Measurements from ENCODE around the gene RFFL. TPM values are rescaled to one million over a fixed set of nuclear protein-coding genes. Genes with fewer than 3 reads are reported as not detected.
A peak's percentile ranks its signal among the peaks of the same experiment; 100 is the strongest.
"Not testable (repeated sequence)": the region's sequence is repeated elsewhere in the genome, so short reads cannot be mapped to it uniquely, and the experiment has no call there.

Gene RFFL
- total RNA-seq, 1 experiment from 2014 or later: 8.2 TPM

DNA sequence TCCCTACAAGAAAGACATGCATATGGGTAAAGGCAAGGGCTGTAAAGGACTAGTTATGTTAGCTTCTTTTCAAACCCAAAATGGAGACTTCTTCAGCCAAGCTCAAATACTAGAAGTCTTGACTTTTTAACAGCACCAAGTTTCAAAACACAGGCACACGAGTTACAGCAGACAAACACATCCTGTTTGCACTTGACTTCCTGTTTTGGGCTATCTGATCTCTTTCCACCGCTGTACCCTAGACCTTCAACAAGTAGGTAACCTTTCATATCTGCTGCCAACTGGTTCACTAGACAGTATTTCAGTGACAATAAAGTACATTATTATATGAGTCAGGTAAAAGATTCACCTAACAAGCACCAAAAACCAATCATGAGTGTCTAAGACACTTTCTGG, 12.3 kb downstream of the RFFL start:
- H3K4me1 ChIP-seq (replicated peaks): peaks cover 23% of the 10 kb centered on the region
- no peaks in the 10 kb centered on the region for H3K9me3 ChIP-seq (replicated peaks)
- no peaks in the 10 kb centered on the region for H3K27me3 ChIP-seq (replicated peaks)
- no peak overlapping the region for H3K4me3 ChIP-seq
- no peak overlapping the region for H3K27ac ChIP-seq
- H3K36me3 ChIP-seq: peaks cover 6% of the 10 kb centered on the region; the same call in 1 of the 2 replicates
- DNase-seq (ENCODE audit: low read depth in 1 of 2, low spot score in 2 of 2): no peak

- Histone ChIP-seq H3K27me3 (replicated peaks) (no peaks in the 10 kb centered on the region), H3K4me3 (no peak overlapping the region), H3K27ac (no peak overlapping the region), H3K4me1 (replicated peaks) (peaks cover 23% of the 10 kb centered on the region), H3K9me3 (replicated peaks) (no peaks in the 10 kb centered on the region), H3K36me3 (peaks cover 6% of the 10 kb centered on the region; the same call in 1 of the 2 replicates)
- no peak for DNase-seq (ENCODE audit: low read depth in 1 of 2, low spot score in 2 of 2)
Observed at GRCh38 chr17:35050170-35050569, 13.3 kb downstream of the RFFL start.

DNA sequence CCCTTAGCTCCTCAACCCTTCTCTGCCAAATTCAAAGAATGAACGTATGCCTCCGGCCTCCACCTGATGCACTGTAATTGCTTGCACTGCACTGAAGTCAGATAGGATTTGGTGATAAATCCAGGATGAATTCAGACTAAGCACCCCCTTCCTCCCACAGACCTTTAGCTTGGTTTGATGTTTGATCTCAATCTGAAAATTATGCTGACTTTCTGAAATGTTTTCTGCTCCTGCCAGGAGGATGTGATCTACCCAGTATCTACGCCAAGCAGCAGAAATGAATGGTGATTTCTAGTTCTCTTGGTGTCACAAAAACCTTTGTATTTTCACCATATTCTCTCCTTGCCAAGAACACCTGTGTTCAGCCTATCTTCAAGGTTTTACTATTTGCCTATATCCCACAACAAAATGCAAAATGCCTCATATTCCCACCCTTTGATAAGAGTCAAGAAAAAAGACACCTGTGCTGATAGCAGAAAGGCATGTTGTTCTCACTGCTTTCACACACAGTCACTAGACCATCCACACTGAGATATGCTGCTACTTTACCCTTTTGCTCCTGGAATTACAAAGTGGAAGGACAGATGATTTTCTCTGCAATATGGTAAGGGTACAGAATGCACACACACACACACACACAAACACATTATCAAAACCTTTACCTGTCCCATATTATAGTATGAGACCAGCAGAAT, 14.7 kb downstream of the RFFL start:
- Histone ChIP-seq H3K4me1 (replicated peaks) (peaks cover 23% of the 10 kb centered on the region), H3K4me3 (no peak overlapping the region), H3K27ac (no peak overlapping the region), H3K36me3 (peaks cover 6% of the 10 kb centered on the region; the same call in 1 of the 2 replicates), H3K27me3 (replicated peaks) (no peaks in the 10 kb centered on the region), H3K9me3 (replicated peaks) (no peaks in the 10 kb centered on the region)
- DNase-seq (ENCODE audit: low read depth in 1 of 2, low spot score in 2 of 2): no peak

DNA sequence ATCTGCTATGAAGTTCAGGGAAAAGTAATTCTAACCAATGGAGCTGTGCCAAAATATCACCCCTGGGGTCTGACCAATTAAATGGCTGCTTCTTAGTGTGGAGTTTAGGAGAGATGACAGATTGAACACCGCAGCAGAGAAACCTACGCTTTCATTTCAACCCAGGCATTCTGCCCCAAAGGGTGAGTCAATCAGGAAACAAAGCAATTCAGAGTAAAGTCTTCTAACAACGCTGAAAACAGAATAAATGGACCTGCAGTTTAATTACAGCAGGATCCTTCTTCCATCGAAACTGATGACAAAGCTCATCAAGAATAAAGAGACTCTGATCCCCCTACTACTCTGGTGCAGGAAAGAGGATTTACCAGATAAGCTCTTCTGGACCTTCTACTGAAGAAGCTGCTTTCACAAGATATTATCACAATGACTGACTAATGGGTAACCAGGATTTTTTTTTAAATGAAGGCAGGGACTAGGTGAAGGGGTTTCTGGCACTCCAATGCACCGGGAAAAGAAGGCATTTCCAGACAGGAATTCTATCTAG, 16.7 kb downstream of the RFFL start:
- Histone ChIP-seq H3K27me3 (replicated peaks) (no peaks in the 10 kb centered on the region), H3K4me3 (no peak overlapping the region), H3K4me1 (replicated peaks) (peaks cover 12% of the 10 kb centered on the region), H3K9me3 (replicated peaks) (no peaks in the 10 kb centered on the region), H3K36me3 (peaks cover 6% of the 10 kb centered on the region; the same call in 1 of the 2 replicates), H3K27ac (no peak overlapping the region)
- no peak for DNase-seq (ENCODE audit: low read depth in 1 of 2, low spot score in 2 of 2)

DNA sequence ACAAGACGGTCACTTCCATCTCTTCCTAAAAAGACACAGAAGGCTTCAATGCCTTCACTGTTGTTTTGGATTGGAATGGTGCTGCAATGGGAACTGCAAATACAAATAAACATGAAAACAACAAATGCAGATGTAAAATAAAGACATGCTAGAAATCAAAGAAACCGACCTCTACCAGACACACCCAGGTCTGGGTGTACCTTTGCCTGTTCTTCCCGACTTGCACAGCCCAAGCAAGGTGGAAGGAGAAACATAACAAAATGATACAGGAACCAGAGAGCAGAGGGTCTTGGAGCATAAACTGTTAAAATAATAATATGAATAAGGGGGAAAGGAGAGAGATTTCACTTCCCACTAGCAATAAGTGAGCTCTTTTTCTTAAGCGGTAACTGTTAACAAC, 17.3 kb downstream of the RFFL start:
- H3K27ac ChIP-seq: no peak overlapping the region
- no peaks in the 10 kb centered on the region for H3K27me3 ChIP-seq (replicated peaks)
- H3K4me1 ChIP-seq (replicated peaks): peaks cover 6% of the 10 kb centered on the region; the same call in 1 of the 2 replicates

DNA sequence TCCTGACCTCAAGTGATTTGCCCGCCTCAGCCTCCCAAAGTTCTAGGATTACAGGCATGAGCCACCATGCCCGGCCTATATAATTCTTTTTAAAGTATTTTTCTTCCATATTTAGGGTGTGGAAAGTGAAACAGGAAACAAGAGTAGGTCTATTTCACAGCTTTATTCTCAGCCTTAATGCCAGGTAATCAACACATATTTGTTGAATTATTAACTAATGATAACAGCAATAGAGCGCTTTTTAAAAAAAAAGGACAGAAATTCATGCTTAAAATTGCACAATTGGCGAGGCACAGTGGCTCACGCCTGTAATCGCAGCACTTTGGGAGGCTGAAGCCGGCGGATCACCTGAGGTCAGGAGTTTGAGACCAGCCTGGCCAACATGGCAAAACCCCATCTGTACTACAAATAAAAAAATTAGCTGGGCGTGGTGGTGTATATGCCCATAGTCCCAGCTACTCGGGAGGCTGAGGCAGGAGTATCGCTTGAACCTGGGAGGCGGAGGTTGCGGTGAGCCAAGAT, 18.0 kb downstream of the RFFL start:
- not testable (repeated sequence) for H3K9me3 ChIP-seq (replicated peaks); H3K27me3 ChIP-seq (replicated peaks); H3K27ac ChIP-seq; DNase-seq (ENCODE audit: low read depth in 1 of 2, low spot score in 2 of 2); H3K4me1 ChIP-seq (replicated peaks); H3K4me3 ChIP-seq; H3K36me3 ChIP-seq

More for the DNA sequence above, 17.3 kb downstream of the RFFL start:
- Histone ChIP-seq H3K36me3 (peaks cover 6% of the 10 kb centered on the region; the same call in 1 of the 2 replicates), H3K9me3 (replicated peaks) (no peaks in the 10 kb centered on the region), H3K4me3 (no peak overlapping the region)
- DNase-seq (ENCODE audit: low read depth in 1 of 2, low spot score in 2 of 2): no peak

GRCh38 chr17:35044181-35044580, 19.3 kb downstream of the RFFL start:
- no peak for DNase-seq (ENCODE audit: low read depth in 1 of 2, low spot score in 2 of 2)
- no peak overlapping the region for H3K27ac ChIP-seq
- peaks cover 3% of the 10 kb centered on the region; the same call in 1 of the 2 replicates for H3K36me3 ChIP-seq
- H3K4me1 ChIP-seq (replicated peaks): peaks cover 6% of the 10 kb centered on the region; the same call in 1 of the 2 replicates
- no peaks in the 10 kb centered on the region for H3K27me3 ChIP-seq (replicated peaks)
- no peak overlapping the region for H3K4me3 ChIP-seq
- no peaks in the 10 kb centered on the region for H3K9me3 ChIP-seq (replicated peaks)

DNA sequence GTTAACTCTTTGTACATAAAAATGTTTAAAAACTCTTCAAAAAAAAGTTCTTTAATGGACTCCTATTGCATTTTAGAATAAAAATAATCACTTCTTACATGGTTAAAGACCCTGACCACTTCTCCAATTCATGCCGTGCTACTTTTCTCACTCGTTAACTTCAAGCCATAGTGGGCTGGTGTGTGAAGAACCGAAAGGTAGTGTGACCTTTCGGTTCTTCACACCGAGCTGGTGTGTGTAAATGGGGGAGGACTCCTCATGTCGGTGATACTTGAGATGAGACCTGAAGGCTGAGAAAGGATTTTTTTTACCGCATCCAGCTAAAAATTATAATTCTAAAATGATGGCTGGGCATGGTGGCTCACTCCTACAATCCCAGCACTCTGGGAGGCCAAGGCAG, 22.1 kb downstream of the RFFL start:
- Histone ChIP-seq H3K27me3 (replicated peaks) (no peaks in the 10 kb centered on the region), H3K4me1 (replicated peaks) (no peaks in the 10 kb centered on the region), H3K36me3 (no peaks in the 10 kb centered on the region), H3K4me3 (no peak overlapping the region), H3K9me3 (replicated peaks) (no peaks in the 10 kb centered on the region), H3K27ac (no peak overlapping the region)
- no peak for DNase-seq (ENCODE audit: low read depth in 1 of 2, low spot score in 2 of 2)

DNA sequence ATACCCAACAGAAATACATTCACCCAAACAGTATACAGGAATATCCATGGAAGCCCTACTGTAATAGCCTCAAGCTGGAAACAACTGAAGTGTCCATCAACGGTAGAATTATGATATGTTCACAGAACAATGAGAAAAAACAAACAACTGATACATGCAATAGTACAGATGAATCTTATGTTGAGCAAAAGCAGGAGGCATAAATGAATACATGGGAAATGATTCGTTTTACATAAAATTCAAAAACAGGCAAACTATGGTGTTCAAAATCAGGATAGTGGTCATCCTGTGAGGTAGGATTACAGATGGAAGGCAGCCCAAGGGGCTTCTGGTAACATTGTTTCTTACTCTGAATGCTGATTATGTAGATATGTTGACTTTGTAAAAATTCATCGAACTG, 25.1 kb downstream of the RFFL start:
- Histone ChIP-seq H3K9me3 (replicated peaks) (no peaks in the 10 kb centered on the region), H3K4me1 (replicated peaks) (no peaks in the 10 kb centered on the region), H3K4me3 (no peak overlapping the region), H3K27ac (no peak overlapping the region), H3K27me3 (replicated peaks) (no peaks in the 10 kb centered on the region), H3K36me3 (no peaks in the 10 kb centered on the region)
- DNase-seq (ENCODE audit: low read depth in 1 of 2, low spot score in 2 of 2): no peak

GRCh38 chr17:35030780-35031179, 32.7 kb downstream of the RFFL start:
- Histone ChIP-seq H3K36me3 (peaks cover 5% of the 10 kb centered on the region), H3K27ac (no peak overlapping the region), H3K9me3 (replicated peaks) (no peaks in the 10 kb centered on the region), H3K4me1 (replicated peaks) (peaks cover 9% of the 10 kb centered on the region), H3K27me3 (replicated peaks) (no peaks in the 10 kb centered on the region), H3K4me3 (no peak overlapping the region)
- DNase-seq (ENCODE audit: low read depth in 1 of 2, low spot score in 2 of 2): no peak

- Histone ChIP-seq H3K4me3 (no peak overlapping the region), H3K27ac (no peak overlapping the region), H3K9me3 (replicated peaks) (no peaks in the 10 kb centered on the region), H3K27me3 (replicated peaks) (no peaks in the 10 kb centered on the region), H3K36me3 (peaks cover 5% of the 10 kb centered on the region), H3K4me1 (replicated peaks) (peaks cover 9% of the 10 kb centered on the region)
- peak in 1 of 2 experiments; percentile 3 for DNase-seq (ENCODE audit: low read depth in 1 of 2, low spot score in 2 of 2)
Observed at GRCh38 chr17:35028531-35029262, 34.8 kb downstream of the RFFL start.

DNA sequence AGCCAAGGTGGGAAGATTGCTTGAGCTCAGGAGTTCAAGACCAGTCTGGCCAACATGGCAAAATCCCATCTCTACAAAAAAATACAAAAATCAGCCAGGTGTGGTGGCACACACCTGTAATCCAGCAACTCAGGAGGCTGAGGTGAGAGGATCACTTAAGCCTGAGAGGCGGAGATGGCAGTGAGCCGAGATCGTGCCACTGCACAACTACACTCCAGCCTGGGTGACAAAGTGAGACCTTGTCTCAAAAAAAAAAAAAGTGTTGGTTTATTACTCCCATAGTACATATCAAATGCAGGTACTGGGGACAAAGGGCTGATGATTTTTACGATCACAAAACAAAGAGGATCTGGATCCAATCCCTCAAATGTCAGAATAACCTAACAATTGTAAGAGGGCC, 35.4 kb downstream of the RFFL start:
- not testable (repeated sequence) for H3K9me3 ChIP-seq (replicated peaks); H3K4me1 ChIP-seq (replicated peaks); DNase-seq (ENCODE audit: low read depth in 1 of 2, low spot score in 2 of 2); H3K4me3 ChIP-seq; H3K27me3 ChIP-seq (replicated peaks); H3K36me3 ChIP-seq; H3K27ac ChIP-seq

DNA sequence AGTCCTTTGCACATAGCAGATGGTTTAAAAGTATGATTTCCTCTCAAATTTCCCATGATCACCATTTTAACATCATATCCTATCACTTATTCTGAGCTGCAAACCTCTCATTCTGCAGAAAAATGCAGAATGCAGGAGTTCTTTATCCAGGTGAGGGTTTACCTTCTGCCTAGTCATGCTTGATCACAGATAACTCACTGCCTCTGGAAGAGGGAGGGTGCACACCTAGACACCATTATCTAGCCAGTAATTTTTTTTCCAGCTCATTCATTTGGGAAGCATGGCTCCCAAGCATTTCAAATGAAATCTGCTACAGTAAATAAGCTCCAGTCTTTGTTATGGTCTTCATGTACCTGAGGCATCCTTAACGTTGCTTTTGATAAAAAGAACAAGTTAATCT, 38.0 kb downstream of the RFFL start:
- no peaks in the 10 kb centered on the region for H3K9me3 ChIP-seq (replicated peaks)
- no peak for DNase-seq (ENCODE audit: low read depth in 1 of 2, low spot score in 2 of 2)
- H3K27ac ChIP-seq: no peak overlapping the region
- H3K36me3 ChIP-seq: peaks cover 12% of the 10 kb centered on the region
- H3K27me3 ChIP-seq (replicated peaks): no peaks in the 10 kb centered on the region
- H3K4me3 ChIP-seq: no peak overlapping the region
- H3K4me1 ChIP-seq (replicated peaks): peaks cover 20% of the 10 kb centered on the region

DNA sequence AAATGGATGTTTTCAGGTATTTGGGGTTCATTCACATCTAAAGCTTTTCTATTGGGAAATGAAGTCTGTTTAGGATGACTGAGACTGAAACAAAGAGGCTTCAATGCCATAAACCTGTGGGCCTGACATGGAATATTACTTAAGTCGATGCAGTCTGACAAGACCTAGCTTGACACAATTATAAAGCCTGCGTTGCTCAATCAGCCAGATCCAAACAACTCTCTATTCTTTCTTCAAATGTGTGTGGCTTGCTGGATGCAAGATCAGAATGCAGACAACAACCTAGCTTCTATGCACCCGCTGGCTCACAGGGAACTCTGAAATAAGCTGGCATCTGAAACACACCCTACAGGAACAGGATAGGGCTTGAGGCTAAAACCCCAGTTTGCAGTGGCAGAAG, 40.0 kb downstream of the RFFL start:
- Histone ChIP-seq H3K27me3 (replicated peaks) (no peaks in the 10 kb centered on the region), H3K9me3 (replicated peaks) (no peaks in the 10 kb centered on the region), H3K4me1 (replicated peaks) (peaks cover 15% of the 10 kb centered on the region), H3K27ac (no peak overlapping the region), H3K36me3 (peaks cover 16% of the 10 kb centered on the region), H3K4me3 (no peak overlapping the region)
- no peak for DNase-seq (ENCODE audit: low read depth in 1 of 2, low spot score in 2 of 2)

Measured in SJSA1 (cell line).